GM12878 (cell line): ENCODE measurements around the gene NLGN1.

Experiments used
- FOXM1 ChIP-seq: IDR thresholded peaks from 2 replicates; pipeline ENCODE4 v1.6.1; 2012; ENCODE audit warnings: low read depth, mild to moderate bottlenecking, inconsistent platforms, low read length, moderate library complexity
- MXI1 ChIP-seq: fragments of 150-350 bp; IDR thresholded peaks from 2 replicates; pipeline ENCODE4 v1.6.1; 2011; ENCODE audit warnings: low read depth, mild to moderate bottlenecking, inconsistent platforms, low read length, improper control_type of control experiment
- ZNF217 ChIP-seq: fragments of 450-650 bp; IDR thresholded peaks from 2 replicates; pipeline ENCODE4 v1.6.1; 2017; ENCODE audit warnings: antibody characterized with exemption, mild to moderate bottlenecking
- TF ChIP-seq, protein P1 (sequence below): fragments of 450-650 bp; IDR thresholded peaks from 2 replicates; pipeline ENCODE4 v1.6.1; 2017; ENCODE audit warnings: antibody characterized with exemption, mild to moderate bottlenecking, moderate library complexity

DNA sequence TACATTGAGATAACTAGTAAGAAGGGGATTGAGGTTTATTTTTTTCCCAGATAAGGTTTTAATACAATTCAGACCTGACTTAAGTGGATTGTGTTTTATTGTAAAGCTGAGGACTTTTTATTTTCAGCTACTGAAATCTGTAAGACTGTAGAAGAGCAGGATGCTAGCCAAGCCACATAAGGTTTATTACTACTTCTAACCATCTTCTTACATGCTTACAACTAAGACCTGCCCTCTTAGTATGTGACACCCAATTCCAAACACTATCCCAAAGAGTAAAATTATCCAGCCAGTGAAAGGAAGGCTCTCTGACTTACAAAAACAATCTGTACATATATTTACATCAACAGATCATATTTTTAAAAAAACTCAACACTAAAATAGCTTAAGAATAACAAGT is 897.1 kb downstream of the NLGN1 start:
- TF ChIP-seq ZNF217 (no peak), FOXM1 (no peak), MXI1 (no peak)
- TF ChIP-seq, protein P1, sequence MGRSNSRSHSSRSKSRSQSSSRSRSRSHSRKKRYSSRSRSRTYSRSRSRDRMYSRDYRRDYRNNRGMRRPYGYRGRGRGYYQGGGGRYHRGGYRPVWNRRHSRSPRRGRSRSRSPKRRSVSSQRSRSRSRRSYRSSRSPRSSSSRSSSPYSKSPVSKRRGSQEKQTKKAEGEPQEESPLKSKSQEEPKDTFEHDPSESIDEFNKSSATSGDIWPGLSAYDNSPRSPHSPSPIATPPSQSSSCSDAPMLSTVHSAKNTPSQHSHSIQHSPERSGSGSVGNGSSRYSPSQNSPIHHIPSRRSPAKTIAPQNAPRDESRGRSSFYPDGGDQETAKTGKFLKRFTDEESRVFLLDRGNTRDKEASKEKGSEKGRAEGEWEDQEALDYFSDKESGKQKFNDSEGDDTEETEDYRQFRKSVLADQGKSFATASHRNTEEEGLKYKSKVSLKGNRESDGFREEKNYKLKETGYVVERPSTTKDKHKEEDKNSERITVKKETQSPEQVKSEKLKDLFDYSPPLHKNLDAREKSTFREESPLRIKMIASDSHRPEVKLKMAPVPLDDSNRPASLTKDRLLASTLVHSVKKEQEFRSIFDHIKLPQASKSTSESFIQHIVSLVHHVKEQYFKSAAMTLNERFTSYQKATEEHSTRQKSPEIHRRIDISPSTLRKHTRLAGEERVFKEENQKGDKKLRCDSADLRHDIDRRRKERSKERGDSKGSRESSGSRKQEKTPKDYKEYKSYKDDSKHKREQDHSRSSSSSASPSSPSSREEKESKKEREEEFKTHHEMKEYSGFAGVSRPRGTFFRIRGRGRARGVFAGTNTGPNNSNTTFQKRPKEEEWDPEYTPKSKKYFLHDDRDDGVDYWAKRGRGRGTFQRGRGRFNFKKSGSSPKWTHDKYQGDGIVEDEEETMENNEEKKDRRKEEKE = no peak
